G401 (cell line): Measurements from ENCODE around the gene PHF12. TPM values are rescaled to one million over a fixed set of nuclear protein-coding genes. Genes with fewer than 3 reads are reported as not detected.
A peak's percentile ranks its signal among the peaks of the same experiment; 100 is the strongest.
"Not testable (repeated sequence)": the region's sequence is repeated elsewhere in the genome, so short reads cannot be mapped to it uniquely, and the experiment has no call there.

Source experiments
- DNase-seq: peaks from one replicate; pipeline ENCODE4 v3.0.0-alpha.2; 2015; ENCODE audit warnings: low spot score
- in situ Hi-C: cut with HindIII; loops from 2 replicates; pipeline ENCODE4 v1.10.0; 2016; ENCODE audit warnings: low sequenced_read_pairs, mixed read lengths
- total RNA-seq: library from RNA; depleted of rRNA; stranded (reverse); fragments of >200 nt; shearing (Covaris generic); gene quantifications from 2 replicates; pipeline ENCODE4 v1.2.3, GENCODE V29; 2014

PHF12 gene
- total RNA-seq, 1 experiment from 2014 or later, result 48.5 TPM

DNA sequence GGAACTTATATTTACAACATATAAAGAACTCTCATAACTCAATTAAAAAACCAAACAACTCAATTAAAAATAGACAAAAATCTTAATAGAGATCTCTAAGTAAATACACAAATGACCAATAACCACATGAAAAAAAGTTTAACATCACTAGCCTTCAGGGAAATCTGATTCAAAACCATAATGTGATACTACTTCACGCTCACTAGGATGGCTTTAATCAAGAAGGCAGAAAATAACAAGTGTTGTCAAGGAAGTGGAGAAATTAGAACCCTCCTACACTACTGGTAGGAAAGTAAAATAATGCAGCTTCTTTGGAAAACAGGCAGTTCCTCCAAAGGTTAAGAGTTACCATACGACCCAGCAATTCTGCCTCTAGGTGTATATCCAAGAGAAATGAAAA is 8.4 kb downstream of the PHF12 start:
- in situ Hi-C loops, result no loop called here
- no peak for DNase-seq

GRCh38 chr17:28941251-28941650 is 10.1 kb downstream of the PHF12 start:
- DNase-seq, result no peak
- in situ Hi-C loops, result no loop called here

DNA sequence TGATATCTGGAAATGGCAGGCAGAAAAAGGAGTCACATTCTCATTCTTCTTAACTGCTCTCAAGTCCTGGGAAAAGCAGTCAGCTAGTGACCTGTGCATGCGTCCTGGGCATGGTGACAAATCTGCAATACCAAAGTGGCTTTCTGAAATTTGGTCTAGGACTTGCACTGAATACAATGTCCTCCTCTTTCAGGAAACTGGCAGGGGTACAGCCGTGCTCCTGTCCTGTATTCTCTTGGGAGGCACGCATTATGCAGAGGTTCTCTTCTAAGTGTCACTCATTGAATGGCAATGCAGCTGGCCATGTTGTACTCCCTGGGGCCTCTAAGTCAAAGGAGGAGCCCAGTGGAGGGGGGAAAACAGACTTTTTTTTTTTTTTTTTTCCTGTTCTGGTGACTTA is 10.6 kb downstream of the PHF12 start:
- DNase-seq, result peak; percentile 26
- in situ Hi-C loops, result no loop called here

- no peak for DNase-seq
- in situ Hi-C loops, result no loop called here
Measured at GRCh38 chr17:28940142-28940541, 11.2 kb downstream of the PHF12 start.

GRCh38 chr17:28938552-28938951 is 12.8 kb downstream of the PHF12 start:
- in situ Hi-C loops, result no loop called here
- no peak for DNase-seq

GRCh38 chr17:28937044-28937729 is 14.1 kb downstream of the PHF12 start:
- in situ Hi-C loops, result no loop called here
- DNase-seq, result no peak

DNA sequence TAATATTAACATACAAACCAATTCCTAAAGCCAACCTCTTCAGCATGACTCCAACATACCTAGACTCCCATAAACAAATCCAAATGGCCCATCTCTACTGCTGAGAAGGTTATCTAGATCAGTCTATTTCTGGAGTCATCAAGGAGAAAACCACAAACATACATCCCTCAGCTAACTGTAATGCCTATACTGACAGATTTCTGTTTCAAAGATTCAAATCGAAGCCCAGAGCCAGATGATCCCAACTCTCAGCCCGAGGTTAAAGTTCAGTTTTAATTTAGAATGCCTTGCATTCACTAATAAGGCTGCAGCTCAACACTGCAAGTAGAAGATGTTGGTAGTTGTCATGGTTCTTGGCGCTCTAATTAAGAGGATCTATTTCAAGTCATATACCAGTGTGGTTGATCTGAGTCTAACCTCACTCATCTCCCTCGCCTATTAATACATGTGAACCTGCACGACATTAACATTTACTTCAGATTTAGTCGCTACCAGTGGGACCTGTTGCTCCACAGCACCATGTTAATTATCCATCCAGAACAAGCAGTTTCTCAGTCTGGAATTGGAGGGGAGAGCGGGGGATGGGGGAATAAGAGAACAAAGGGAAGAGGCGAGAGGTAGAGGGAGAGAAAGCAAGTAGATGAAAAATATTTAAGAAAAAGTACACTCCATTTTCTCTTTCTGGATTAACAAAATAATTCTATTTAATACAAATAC is 15.4 kb downstream of the PHF12 start:
- no peak for DNase-seq
- in situ Hi-C loops, result no loop called here

GRCh38 chr17:28934508-28934907 is 16.8 kb downstream of the PHF12 start:
- DNase-seq, in situ Hi-C loops: not testable (repeated sequence)

- in situ Hi-C loops, result no loop called here
- DNase-seq, result no peak
Measured at GRCh38 chr17:28929787-28930186, 21.5 kb downstream of the PHF12 start.

DNA sequence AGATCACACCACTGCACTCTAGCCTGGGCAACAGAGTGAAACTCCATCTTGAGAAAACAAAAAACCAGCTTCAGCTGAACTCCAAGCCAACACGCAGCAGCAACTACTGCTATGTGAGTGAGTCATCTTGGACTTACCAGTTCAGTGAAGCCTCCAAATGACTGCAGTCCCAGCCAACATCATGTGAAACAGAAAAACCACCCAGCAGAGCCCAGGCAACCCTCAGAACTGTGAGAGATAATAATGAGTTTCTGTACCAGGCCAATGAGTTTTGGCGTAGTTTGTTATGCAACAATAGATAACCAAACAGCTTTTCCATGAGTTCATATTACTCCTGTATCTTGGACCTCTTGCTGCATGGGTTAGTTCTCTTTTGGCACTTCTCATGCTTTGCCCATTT is 23.3 kb downstream of the PHF12 start:
- no peak for DNase-seq
- in situ Hi-C loops, result no loop called here

GRCh38 chr17:28926786-28927185 is 24.5 kb downstream of the PHF12 start:
- no peak for DNase-seq
- in situ Hi-C loops, result no loop called here

DNA sequence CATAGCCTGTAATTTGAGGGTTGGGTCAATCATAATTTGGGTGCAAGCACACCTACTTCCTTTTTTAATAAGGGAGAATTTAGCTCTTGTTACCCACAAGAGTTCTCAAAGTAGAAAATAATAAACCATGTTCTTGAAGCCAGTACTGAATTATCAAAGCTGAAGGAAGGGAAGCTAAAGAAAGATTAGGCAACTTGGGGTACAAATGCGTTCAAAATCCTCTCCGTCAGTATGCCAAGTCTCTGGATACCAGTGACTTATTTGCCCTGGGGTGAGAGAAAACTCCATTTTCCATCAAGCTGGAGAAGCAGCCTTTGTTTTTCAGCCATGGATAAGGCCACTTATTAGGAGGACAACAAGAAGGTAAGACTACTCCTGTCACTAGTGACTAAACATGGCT is 25.0 kb downstream of the PHF12 start:
- in situ Hi-C loops, result no loop called here
- no peak for DNase-seq

- in situ Hi-C loops, result no loop called here
- DNase-seq, result no peak
Measured at GRCh38 chr17:28925912-28926365, 25.4 kb downstream of the PHF12 start.

GRCh38 chr17:28920201-28920600 is 31.1 kb downstream of the PHF12 start:
- in situ Hi-C loops, result no loop called here

DNA sequence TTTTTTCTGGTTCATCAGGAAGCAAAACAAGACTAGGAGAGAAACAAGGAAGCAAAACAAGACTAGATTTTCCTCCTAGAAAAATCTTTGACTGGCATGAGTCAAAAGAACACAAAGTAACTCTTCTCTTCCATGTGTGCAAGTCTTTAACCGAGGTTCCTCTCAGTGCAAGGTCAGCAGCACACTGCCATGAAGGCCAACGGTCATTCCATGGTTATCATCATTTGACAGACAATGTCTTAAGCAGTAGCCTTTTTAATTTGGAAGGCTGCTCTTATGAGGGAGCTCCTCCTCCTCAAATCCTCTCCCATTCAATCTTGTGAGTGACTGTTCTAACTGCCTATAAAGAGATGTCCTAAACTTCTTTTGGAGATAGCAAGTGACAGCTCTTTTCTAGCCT is 33.0 kb downstream of the PHF12 start:
- in situ Hi-C loops, result no loop called here
- DNase-seq, result no peak

More at GRCh38 chr17:28920201-28920600, 31.1 kb downstream of the PHF12 start:
- no peak for DNase-seq

- no peak for DNase-seq
- in situ Hi-C loops, result no loop called here
Measured at GRCh38 chr17:28917465-28917864, 33.9 kb downstream of the PHF12 start.

GRCh38 chr17:28917029-28917428 is 34.3 kb downstream of the PHF12 start:
- DNase-seq, result no peak
- in situ Hi-C loops, result no loop called here

DNA sequence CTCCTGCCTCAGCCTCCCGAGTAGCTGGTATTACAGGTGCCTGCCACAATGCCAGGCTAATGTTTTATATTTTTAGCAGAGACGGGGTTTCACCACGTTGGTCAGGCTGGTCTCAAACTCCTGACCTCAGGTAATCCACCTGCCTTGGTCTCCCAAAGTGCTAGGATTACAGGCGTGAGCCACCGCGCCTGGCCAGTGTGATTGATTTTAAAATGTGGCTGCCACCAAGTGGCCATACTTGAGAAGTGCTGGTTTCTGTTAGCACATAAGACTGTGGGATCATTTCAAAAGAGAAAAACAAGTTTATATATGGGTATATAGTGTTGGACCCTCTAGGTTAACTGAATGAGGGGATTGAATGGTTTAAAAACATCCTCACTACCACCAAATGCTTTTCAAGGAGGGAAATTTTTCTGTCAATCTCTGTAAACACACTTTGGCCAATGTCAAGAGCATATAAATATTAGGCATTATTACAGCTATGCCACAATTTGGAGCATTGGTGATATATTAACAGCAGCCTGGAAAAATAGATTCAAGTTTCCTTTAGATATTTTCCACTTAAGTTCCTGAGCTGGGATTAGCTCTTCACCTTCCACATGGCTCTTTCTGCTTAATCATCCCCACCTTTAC is 34.9 kb downstream of the PHF12 start:
- DNase-seq, result peak; percentile 69
- in situ Hi-C loops, result no loop called here

DNA sequence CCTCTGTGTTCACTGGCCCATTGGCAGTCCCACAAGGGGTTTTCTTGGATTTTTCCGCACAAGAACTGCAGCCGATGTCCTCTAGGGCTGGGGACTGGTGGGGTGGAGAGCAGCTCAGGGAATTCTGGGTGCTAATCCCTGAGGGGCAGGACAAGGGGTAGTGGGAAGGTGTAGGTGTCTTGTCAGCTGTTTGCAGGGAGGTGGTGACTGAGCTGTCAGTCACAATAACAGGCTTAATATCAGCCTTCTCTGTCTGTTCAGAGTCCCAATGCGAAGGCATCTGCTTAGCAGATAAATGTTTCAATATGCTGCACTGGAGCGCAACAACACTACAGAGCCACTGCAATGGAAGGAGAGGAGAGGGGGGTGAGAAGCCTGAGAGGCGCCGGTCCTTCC is 38.4 kb downstream of the PHF12 start:
- in situ Hi-C loops, result no loop called here
- no peak for DNase-seq

DNA sequence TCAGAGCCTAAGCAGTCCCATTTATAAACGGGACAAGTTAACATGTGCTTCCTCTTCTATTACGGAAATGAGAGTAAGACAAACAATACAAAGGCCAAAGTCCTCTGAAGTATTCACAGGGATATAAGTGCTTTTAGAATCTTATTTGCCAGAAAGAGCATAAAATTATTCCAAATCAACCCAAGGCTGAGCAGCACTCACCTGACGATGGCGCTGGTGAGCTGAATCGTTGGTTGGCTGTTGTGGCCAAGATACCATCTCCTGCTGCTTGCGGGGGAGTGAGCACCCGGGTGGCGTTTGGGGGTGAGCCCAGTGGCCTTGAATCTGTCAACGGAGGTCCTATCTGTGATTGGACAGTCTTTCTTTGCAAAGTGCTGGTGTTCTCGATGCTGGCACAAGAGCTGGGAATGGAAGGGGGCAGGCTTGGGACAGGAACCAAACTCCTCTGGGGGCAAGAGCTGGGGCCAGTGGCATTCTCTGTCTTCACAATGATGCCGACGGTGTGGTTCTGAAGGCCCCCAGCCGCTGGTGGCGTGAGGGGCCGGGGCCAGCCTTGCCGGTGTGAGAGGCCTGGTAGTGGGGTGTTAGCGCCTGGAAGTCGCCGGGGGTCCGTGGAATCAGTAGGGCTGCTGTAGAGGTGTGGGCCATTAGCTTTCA is 38.9 kb downstream of the PHF12 start:
- in situ Hi-C loops, result no loop called here
- DNase-seq, result no peak
